ENCODE data around the gene PLEKHN1.
"Not testable (repeated sequence)": the region's sequence is repeated elsewhere in the genome, so short reads cannot be mapped to it uniquely, and the experiment has no call there.

PLEKHN1 gene

DNA sequence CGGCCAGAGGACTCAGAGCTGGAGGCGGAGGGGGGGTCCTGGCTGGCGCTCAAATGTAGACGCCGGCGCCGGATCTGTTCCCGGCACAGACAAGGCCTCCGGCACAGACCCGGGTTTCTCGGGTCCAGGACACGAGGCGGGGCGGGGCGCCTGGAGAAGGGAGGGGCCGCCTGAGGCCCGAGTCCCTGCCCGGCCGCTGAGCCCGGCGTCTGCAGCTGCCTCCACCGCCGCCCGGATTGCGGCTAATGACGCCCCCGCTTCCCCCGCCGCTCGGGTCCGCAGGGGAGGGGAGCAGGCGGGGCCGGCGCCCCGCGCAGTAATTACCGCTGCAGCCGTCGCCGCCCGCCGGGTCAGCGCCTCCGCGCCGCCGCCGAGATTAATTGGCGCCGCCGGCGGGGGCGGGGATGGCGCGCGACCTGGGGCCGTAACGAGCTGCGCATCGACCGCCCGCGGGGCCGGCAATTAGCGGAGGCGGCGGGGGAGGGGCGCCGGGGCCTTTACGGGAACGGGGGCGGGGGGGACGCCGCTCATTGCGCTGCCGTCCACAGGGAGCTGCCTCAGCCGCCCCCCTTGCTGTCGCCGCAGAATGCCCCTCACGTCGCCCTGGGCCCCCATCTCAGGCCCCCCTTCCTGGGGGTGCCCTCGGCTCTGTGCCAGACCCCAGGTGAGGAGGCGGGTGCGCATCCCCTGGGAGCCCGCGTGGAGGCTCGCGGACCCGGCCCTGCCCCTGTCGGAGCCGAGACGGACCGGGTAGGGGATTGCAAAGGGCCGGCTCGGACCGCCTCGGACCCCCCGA, 24.5 kb upstream of the PLEKHN1 start:
- in situ Hi-C loops (cut with MboI; ENCODE audit: low sequenced_read_pairs): no loop called here

DNA sequence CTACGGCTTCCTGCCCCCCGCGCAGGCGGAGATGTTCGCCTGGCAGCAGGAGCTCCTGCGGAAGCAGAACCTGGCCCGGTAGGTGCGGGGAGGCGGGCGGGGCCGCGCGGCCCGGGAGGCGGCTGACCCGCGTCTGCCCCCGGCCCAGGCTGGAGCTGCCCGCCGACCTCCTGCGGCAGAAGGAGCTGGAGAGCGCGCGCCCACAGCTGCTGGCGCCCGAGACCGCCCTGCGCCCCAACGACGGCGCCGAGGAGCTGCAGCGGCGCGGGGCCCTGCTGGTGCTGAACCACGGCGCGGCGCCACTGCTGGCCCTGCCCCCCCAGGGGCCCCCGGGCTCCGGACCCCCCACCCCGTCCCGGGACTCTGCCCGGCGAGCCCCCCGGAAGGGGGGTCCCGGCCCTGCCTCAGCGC, 23.9 kb upstream of the PLEKHN1 start:
- in situ Hi-C loops (cut with MboI; ENCODE audit: low sequenced_read_pairs): no loop called here

DNA sequence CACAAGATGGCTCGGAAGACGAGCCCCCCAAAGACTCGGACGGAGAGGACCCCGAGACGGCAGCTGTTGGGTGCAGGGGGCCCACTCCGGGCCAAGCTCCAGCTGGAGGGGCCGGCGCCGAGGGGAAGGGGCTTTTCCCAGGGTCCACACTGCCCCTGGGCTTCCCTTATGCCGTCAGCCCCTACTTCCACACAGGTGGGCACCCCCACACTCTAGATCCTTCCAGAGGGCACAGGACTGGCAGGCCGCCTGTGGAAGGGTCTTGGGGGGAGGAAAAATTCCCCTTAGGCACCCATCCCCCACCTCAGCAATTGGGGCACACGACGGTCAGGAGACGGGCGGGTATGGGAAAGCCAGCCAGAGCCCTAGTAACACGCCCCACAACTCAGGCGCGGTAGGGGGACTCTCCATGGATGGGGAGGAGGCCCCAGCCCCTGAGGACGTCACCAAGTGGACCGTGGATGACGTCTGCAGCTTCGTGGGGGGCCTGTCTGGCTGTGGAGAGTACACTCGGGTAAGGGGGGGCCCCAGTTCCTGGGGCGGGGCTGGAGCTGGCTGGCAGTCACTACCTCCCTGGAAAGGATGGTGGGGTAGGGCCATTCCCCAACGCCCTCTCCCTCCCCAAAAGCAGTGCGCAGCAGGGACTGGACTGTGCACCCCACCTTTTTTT, 23.3 kb upstream of the PLEKHN1 start:
- in situ Hi-C loops (cut with MboI; ENCODE audit: low sequenced_read_pairs): no loop called here

DNA sequence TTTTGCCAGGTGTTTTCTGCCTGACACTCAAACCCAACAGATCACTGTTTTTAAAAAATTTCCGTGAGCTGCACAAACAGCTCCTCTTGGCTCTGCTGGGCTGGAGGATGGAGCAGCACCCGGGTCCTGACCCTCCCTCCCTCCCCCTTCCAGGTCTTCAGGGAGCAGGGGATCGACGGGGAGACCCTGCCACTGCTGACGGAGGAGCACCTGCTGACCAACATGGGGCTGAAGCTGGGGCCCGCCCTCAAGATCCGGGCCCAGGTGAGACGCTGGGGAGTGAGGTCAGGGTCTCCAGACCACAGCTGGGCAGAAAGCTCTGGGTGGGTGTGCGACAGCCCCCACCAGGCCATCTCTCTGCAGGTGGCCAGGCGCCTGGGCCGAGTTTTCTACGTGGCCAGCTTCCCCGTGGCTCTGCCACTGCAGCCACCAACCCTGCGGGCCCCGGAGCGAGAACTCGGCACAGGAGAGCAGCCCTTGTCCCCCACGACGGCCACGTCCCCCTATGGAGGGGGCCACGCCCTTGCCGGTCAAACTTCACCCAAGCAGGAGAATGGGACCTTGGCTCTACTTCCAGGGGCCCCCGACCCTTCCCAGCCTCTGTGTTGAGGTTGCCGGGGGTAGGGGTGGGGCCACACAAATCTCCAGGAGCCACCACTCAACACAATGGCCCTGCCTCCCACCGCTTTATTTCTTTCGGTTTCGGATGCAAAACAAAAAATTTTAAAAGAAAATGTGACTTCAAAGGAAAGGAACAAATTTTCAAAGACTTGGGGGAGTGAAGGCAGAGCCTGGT, 22.5 kb upstream of the PLEKHN1 start:
- in situ Hi-C loops (cut with MboI; ENCODE audit: low sequenced_read_pairs): no loop called here

DNA sequence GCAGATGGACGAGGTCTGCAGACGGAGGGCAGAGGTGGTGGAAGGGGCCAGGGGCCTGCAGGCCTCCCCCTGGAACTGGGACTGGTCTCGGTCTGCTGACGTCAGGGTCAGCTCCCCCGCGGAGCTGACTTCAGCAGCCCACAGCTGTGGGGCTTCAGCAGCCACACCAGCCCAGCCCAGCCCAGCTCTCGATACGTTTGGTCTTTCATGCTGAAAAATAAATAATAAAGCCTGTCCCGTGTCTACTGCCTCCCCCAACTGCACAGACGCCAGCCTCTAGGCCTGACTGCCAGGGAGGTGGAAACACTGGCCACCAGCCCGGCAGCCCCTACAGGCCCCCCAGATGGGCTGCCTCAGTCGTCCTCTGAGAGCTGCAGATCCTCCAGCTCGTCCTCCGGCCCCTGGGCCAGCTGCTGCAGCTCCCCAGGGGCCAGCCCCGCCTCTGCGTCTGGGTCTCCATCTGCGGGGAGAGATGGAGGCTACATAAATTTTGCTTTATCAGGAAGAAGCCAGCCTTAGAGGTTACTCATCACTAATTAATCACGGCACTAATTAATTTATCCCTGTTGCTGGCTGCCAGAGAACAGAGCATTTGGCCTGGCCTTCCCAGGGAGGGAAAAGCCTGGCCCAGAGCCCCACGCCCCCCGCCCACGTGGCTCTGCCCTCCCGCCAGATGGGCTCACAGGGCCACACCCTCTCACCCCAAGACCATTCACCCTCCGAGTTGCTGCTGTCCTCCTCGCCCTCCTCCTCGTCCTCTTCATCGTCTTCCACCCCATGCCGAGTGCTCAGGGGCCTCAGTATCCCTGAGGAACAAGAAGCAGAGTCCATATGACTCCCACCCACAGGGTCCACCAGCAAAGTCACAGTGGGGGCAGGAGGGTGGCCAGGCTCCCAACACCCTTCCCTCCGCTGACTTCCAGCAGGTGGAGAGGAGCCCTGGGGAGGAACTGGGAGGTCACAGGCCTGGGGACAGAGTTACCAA, 21.6 kb upstream of the PLEKHN1 start:
- in situ Hi-C loops (cut with MboI; ENCODE audit: low sequenced_read_pairs): no loop called here

DNA sequence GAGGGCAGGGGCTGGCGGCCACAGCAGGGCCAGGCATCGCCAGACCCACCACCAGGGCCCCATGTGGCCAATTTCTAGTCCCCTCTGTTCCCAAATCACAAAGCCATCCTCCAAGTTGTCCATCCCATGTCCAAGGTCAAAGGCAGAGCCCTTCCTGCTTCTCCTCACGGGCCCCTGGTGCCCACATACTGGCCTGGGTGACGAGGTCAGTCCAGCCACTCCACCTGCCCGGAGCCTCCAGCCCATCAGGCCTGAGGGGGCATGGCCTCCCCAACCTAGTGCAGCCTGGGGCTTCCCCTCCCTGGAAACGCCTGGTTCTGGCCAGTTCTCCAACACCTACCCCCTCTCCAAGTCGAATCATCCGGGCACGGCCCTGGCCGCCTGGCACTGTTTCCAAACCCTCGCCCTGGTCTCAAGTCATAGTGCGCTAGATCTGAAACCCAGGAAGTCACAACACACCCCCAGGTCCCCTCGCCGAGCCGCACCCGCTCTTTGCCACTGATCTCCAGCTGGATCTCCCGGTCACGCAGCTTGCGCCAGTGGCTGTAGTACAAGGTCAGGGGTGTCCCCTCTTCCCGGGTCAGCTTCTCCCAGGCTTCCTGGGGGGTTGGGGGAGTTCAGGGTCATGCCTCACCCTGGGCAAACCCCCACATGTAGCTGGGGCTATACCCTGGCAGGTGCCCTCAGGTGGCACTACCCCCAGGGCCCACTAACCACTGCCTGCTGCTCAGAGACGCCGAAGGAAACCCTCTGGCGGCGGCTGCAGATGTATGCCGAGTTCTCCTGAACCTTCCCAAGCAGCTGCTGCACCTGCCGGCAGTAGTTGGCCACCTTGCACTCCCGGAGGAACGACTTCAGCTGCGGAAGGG, 20.4 kb upstream of the PLEKHN1 start:
- in situ Hi-C loops (cut with MboI; ENCODE audit: low sequenced_read_pairs): no loop called here

DNA sequence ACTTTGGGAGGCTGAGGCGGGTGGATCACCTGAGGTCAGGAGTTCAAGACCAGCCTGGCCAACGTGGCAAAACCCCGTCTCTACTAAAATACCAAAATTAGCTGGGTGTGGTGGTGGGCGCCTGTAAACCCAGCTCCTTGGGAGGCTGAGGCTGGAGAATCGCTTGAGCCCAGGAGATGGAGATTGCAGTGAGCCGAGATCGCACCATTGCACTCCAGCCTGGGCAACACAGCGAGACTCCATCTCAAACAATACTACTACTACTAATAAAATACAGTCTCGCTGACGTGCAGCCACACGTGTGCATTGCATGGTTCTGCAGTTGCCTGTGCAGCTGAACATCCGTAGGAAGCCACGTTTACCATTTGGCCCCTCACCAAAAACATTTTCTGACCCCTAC, 19.5 kb upstream of the PLEKHN1 start:
- in situ Hi-C loops (cut with MboI; ENCODE audit: low sequenced_read_pairs): not testable (repeated sequence)

DNA sequence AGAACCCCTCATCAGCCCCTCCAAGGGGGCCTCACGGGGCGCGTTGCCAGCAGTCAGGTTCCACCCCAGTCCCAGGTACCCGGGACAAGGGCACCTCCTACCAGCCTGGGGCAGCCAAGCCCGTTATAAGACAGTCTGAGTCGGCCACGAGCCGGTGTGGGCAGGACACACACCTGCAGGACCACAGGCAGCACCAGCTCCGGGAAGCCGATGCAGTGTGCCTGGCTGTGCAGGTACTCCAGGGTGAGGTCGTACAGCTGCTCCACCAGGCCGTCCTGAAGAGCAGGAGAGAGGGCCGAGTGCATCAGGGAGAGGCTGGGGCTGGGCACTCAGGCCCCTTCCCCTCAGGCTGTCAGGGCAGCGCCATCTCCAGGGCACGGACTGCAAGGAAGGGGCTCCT, 18.3 kb upstream of the PLEKHN1 start:
- in situ Hi-C loops (cut with MboI; ENCODE audit: low sequenced_read_pairs): no loop called here

DNA sequence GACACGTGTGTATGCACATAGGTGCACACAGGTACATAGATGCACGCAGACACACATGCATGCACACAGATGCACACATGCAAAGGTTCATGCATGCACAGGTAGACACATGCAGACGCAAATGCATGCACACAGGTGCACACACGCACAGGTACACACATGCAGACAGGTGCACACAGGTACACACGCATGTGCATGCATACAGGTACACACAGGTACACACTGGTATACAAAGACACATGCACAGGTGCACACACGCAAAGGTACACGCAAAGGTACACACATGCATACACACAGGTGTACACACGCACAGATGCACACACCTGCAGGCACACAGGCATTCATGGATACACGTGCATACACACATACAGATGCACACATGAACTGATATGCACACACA, 16.0 kb upstream of the PLEKHN1 start:
- in situ Hi-C loops (cut with MboI; ENCODE audit: low sequenced_read_pairs): no loop called here

DNA sequence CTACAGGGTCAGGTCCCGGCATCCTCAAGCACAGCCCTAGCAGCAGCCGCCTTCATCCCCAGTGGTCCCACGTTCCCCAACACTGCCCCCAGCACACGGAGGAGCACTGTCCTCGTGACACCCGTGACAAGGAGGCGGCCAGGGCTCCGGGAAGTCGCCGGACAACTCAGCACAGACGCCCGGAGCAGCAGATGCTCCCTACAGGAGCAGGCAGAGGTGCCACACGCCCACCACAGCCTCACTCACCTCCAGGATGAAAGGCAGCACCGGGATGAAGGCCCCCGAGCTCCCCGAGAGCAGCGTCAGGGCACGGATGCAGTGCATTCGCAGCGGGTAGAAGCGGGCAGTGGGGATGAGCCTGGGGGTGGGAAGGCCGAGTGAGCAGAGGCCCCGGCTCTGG, 15.4 kb upstream of the PLEKHN1 start:
- in situ Hi-C loops (cut with MboI; ENCODE audit: low sequenced_read_pairs): no loop called here

DNA sequence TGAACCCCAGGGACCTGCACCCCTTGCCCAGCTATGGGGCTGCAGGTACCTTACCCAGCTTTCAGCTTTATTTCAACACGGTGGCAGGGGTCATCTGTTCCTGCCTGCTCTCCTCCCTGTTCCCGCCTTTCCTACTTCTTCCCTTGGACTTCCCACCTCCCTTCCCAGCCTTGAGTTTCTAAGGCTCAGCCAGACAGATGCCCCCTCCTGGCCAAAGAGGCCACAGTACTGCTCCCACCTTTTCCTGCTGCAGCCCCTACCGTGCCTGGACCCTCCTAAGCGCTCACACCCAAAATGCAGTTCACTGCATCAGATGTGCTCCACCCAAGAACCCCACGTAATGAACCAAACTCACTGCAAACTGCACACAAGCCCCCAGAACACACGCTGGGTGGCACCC, 14.9 kb upstream of the PLEKHN1 start:
- in situ Hi-C loops (cut with MboI; ENCODE audit: low sequenced_read_pairs): no loop called here

DNA sequence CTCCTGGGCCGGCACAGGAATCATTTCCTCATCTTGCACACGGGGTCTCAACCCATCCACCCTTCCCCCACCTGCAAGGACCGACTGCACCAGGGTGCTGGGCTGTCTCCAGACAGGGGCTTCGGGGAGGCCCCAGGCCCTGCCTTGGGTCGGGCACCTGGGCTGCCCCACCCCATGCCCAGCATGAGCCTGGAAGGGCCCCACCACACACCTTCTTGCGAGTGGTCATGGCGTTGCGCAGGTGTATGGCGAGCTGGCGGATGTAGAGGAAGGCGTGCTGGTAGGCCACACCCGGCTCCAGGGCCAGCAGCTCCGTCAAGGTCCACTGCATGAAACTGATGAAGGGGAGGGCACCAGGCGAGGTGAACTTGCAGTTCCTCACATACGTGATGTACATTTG, 14.1 kb upstream of the PLEKHN1 start:
- in situ Hi-C loops (cut with MboI; ENCODE audit: low sequenced_read_pairs): no loop called here

DNA sequence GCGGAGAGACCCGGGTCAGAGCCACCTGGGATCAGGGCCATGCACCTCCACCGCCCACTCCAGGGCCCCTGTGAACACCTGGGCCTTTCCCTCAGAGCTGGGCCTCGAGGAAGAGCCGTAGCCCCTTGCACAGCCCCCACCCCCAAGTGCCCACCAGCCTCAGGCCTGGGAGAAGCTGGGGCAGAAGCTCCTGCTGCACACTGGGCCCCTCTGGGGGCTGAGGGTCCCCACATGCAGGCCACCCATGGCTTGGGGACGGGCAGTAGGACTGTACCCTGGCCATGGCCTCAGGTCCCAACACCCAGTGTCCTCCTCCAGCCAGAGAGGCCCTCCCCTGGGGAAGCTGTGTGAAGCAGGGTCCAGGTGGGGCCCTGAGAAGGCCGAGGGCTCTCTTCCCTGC, 13.7 kb upstream of the PLEKHN1 start:
- in situ Hi-C loops (cut with MboI; ENCODE audit: low sequenced_read_pairs): no loop called here

DNA sequence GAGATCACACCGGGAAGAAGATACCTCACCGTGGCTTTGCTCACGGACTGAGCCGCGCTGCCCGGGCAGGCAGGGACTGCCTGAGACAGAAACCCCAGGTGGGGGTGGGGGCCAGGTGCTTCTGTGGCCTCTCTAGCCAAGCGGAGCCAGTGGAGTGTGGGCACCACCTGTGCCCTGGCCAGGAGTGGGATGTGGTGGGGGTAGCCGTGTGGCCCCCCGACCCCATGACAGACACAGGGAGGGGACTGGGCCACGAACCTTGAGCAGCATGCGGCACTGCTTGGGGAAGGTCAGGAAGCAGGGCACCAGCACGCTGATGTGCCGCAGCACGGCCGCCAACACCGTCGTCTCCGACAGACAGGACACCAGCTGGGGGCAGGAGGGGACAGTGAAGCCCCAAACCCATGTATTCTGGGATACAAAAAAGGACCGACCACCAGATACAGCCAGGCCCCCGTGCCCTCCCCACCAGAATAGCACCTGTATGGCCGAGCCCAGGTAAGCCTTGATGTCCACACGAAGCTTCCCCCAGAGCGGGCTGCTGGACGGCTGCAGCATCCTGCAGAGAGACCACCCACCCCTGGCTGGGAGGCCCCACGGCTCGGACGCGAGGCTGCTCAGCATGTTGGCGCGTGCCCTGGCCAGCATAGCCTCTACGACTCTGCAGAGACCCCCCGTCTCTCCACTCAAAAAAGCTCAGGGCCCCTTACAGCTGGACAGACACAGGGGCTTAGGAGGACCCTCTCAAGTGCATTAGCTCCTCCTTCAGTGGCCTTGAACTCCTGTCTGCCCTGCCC, 12.6 kb upstream of the PLEKHN1 start:
- in situ Hi-C loops (cut with MboI; ENCODE audit: low sequenced_read_pairs): no loop called here

DNA sequence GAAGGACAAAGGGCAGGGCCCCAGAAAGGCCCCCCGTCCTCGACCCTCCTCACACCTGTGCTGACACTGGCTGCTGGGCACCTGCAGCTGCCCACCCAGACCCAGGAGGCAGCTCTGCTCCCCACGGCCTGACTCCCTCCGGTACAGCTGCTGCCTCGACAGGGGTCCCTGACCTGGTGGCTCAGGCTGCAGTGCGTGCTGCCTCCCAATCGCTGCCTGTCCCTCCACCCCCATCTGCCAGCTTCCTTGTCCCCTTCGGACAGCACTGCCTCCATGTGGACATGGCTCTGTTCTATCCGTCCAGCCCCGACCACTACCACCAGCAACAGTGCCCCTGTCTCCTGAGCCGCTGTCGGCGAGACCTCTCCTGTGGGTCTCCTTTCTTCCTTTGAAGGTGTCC, 11.4 kb upstream of the PLEKHN1 start:
- in situ Hi-C loops (cut with MboI; ENCODE audit: low sequenced_read_pairs): no loop called here

DNA sequence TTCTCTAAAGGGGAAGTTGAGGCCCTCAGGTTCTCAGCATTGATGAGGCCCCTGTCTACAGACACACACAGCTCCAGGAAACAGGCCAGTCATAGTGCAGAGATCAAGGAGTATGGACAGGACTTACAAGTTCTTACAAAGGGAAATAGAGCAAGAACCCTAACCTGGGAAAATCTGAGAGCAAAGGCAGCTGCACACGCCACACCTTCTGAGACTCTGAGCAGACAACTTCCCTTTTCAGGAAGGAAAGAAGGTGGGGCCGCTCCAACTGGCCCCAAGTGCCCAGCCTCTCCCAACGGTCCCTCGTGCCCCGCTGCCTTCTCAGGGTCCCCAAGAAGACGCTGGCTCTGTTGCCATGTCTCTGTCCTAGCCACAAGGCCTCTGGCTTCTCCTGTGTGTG, 10.8 kb upstream of the PLEKHN1 start:
- in situ Hi-C loops (cut with MboI; ENCODE audit: low sequenced_read_pairs): no loop called here

DNA sequence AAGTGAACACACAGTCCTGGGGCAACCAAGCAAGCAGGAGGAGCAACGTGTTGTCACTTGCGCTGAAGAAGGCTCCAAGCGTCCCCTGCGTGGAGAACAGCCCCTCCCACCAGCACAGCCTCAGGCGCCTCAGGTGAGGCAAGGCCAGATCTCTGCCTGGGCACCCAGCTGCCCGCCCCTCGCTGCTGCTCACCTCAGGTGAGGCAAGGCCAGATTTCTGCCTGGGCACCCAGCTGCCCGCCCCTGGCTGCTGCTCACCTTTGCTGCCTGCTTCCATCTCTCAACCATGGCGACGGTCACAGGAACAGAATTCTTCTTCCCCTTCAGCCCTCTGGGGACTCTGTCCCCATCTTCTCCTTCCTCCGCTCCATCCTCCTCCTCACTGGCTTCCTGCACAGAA, 9.6 kb upstream of the PLEKHN1 start:
- in situ Hi-C loops (cut with MboI; ENCODE audit: low sequenced_read_pairs): no loop called here

DNA sequence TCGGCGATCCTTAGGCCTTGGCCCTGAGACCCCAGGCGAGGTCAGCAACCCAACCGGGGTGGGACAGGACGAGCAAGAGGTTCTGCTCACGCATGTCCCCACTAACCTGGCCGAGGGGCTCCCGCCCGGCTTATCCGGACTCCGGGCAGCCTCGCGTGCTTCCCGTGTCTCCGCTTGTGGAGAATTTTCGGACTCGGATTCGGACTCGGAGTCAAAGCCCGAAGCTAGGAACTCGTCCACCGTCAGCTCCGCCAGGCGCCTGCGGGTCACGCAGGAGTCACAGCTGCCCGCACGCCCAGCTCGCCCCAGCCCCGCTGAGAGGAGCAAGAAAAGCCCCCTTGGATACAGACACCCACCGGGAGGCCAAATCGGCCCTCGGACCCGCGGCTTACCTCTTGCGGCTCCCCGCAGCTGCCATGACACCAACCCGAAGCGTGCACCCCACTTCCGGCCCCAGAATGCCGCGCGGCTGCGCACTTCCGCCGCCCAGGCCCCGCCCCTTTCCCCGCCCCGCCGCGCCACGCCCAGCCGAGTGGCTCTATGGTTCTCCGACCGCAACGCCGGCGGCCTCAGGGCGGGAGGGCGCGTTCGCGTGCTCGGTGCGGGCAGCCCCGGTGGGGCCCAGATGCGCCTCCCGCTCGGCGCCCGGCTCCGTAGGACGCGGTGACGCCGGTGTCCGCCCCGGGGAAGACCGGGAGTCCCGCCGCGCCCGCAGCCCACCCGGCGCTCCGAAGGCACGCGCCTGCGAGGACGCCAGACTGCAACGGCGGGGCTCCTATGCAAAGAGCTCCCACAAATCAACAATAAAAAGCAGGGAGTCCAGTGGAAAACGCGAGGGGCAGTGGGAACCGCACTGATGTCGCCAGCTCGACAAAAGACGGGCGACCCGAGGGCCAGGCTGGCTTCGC, 7.2 kb upstream of the PLEKHN1 start, which contains the start of gene NOC2L:
Gene NOC2L, minus strand, starts transcription at position 434 of the 908 bp plus-strand sequence. Its CDS starts 16 bp downstream, at position 418.
- in situ Hi-C loops (cut with MboI; ENCODE audit: low sequenced_read_pairs): no loop called here

Measured in HL-60/S4 (cell line).